Common myeloid progenitor, CD34-positive (primary cell): ENCODE results near the gene ZBTB44.
A peak's percentile ranks its signal among the peaks of the same experiment; 100 is the strongest.

Experiments used
- CTCF ChIA-PET: fragments of 350-600 bp; sonication (Branson Sonifier 250); formaldehyde crosslinking; loops from one replicate; lab custom pipeline; 2021; ENCODE audit warnings: antibody characterized with exemption; lab: Charles Lee
- POLR2A ChIA-PET: fragments of 350-600 bp; sonication (Branson Sonifier 250); formaldehyde crosslinking; loops from one replicate; lab custom pipeline; 2021; ENCODE audit warnings: antibody characterized with exemption; lab: Charles Lee
- DNase-seq, 3 donors: peaks; one replicate each; pipeline versions ENCODE4 v3.0.0 to v3.0.0-alpha.2; 2013
- H3K27ac ChIP-seq, 2 experiments: 1 replicate in 1 of 2; 2 replicates in 1 of 2; pipeline ENCODE4 v1.7.0; 2013; ENCODE audit warnings: inconsistent platforms in 2 of 2, low read length in 2 of 2, mild to moderate bottlenecking in 2 of 2, low read depth in 1 of 2, moderate library complexity in 1 of 2; ENCODE audit not compliant: severe bottlenecking in 2 of 2, insufficient read depth in 1 of 2, poor library complexity in 1 of 2
- H3K27me3 ChIP-seq, 5 experiments: replicated peaks in 2 of 5; 1 replicate in 3 of 5; 2 replicates in 2 of 5; pipeline versions ENCODE4 v1.6.1 to v1.7.0; 2013; ENCODE audit warnings: low read length in 4 of 5, mild to moderate bottlenecking in 2 of 5, moderate library complexity in 2 of 5, inconsistent platforms in 1 of 5; ENCODE audit not compliant: insufficient read depth in 5 of 5, control insufficient read depth in 4 of 5
- H3K36me3 ChIP-seq, 4 experiments: 1 replicate in 2 of 4; 2 replicates in 2 of 4; pipeline versions ENCODE4 v1.6.1 to v1.7.0; 2013; ENCODE audit warnings: low read length in 3 of 4, control low read depth in 1 of 4, mild to moderate bottlenecking in 1 of 4; ENCODE audit not compliant: control insufficient read depth in 4 of 4, insufficient read depth in 4 of 4
- H3K4me1 ChIP-seq, 4 experiments: 1 replicate in 3 of 4; 2 replicates in 1 of 4; pipeline versions ENCODE4 v1.6.1 to v1.7.1; 2013; ENCODE audit warnings: low read length in 3 of 4, mild to moderate bottlenecking in 3 of 4, control low read depth in 1 of 4, inconsistent platforms in 1 of 4, moderate library complexity in 1 of 4; ENCODE audit not compliant: control insufficient read depth in 4 of 4, insufficient read depth in 4 of 4; ENCODE audit errors: control extremely low read depth in 1 of 4
- H3K4me3 ChIP-seq, 7 experiments: 1 replicate in 4 of 7; 2 replicates in 3 of 7; pipeline versions ENCODE4 v1.5.1 to v1.7.0; 2013; ENCODE audit warnings: mild to moderate bottlenecking in 7 of 7, low read length in 6 of 7, moderate library complexity in 6 of 7, inconsistent platforms in 2 of 7, low read depth in 2 of 7, control low read depth in 1 of 7; ENCODE audit not compliant: insufficient read depth in 4 of 7, control insufficient read depth in 1 of 7; ENCODE audit errors: extremely low read depth in 1 of 7
- H3K9me3 ChIP-seq, 5 experiments: 1 replicate in 4 of 5; 2 replicates in 1 of 5; pipeline versions ENCODE4 v1.6.1 to v1.7.1; 2013; ENCODE audit warnings: low read length in 4 of 5, mild to moderate bottlenecking in 2 of 5, inconsistent platforms in 1 of 5, low read depth in 1 of 5, moderate library complexity in 1 of 5; ENCODE audit not compliant: control insufficient read depth in 4 of 5, insufficient read depth in 2 of 5; ENCODE audit errors: control extremely low read depth in 1 of 5
- WGBS: methylation state at CpG from one replicate; pipeline ENCODE4 v1.1.5; 2013; ENCODE audit not compliant: insufficient coverage; 5-methylcytosine and 5-hydroxymethylcytosine counted together

Gene ZBTB44

GRCh38 chr11:130323452-130324450 is 9.0 kb upstream of the ZBTB44 start:
- 100% methylated on average over 5 of the region's 7 CpGs for WGBS
- Histone ChIP-seq H3K4me1 (no peaks in the 10 kb centered on the region), H3K27ac (no peak overlapping the region), H3K4me3 (no peak overlapping the region), H3K27me3 (no peaks in the 10 kb centered on the region), H3K36me3 (no peaks in the 10 kb centered on the region), H3K9me3 (peaks cover 2 to 27% (median 14%) of the 10 kb centered on the region in 5 experiments)
- DNase-seq, result no peak
- ChIA-PET POLR2A (no interaction called here), CTCF (no interaction called here)

- Histone ChIP-seq H3K27ac (no peak overlapping the region), H3K27me3 (no peaks in the 10 kb centered on the region), H3K36me3 (no peaks in the 10 kb centered on the region), H3K4me1 (no peaks in the 10 kb centered on the region), H3K9me3 (peaks cover 2 to 27% (median 14%) of the 10 kb centered on the region in 5 experiments), H3K4me3 (no peak overlapping the region)
- WGBS, result 97% methylated on average over 5 of the region's 5 CpGs
- ChIA-PET POLR2A (no interaction called here), CTCF (no interaction called here)
- DNase-seq, result no peak
Measured at GRCh38 chr11:130322126-130322525, 7.4 kb upstream of the ZBTB44 start.

GRCh38 chr11:130318031-130318673 is 3.4 kb upstream of the ZBTB44 start:
- ChIA-PET POLR2A (no interaction called here), CTCF (no interaction called here)
- Histone ChIP-seq H3K27me3 (no peaks in the 10 kb centered on the region), H3K4me1 (peaks cover 3 to 13% (median 8%) of the 10 kb centered on the region in 4 experiments), H3K9me3 (peaks cover 2 to 23% (median 14%) of the 10 kb centered on the region in 5 experiments), H3K36me3 (no peaks in the 10 kb centered on the region), H3K27ac (no peak overlapping the region), H3K4me3 (no peak overlapping the region)
- WGBS, result 93% methylated on average over 3 of the region's 4 CpGs
- no peak for DNase-seq

GRCh38 chr11:130315354-130315970 is 745 bp upstream of the ZBTB44 start:
- ChIA-PET CTCF (no interaction called here), POLR2A (no interaction called here)

DNA sequence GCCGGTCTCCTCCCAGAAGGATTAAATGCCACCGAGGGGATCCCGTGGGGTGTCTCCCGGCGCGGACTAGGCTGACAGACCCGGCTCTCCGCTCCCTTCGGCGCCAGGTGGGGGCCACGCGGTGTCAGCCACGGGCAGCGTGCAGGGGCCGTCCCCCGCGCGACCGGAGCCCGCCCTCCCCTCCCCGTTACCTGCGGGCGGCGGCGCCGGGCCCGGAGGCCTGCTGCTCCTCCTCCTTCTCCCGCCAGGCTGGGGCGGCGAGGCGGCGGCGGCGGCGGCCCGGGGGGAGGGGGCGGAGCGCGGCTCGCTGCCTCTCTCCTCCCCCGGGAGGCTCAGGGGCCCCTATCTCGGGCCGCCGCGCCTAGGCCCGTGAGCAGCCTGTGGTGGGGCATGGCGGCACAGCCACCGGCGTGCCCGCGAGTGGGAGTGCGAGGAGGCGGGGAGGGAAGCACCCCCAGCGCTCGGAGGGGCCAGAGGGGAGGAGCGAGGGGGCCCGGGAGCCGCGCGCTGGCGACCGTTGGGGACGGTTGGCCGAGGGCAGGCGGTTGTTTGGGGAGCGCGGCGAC is 450 bp downstream of the ZBTB44 start:
- POLR2A ChIA-PET, result interaction anchor here (0.7 kb wide), 1 partner anchor 568 kb away, joined by 3 read pairs; no protein-coding TSS in a partner anchor
- peak overlapping the region; percentile 72 to 96 (median 83) for H3K4me3 ChIP-seq
- WGBS, result 0% methylated on average over 35 of the region's 68 CpGs
- DNase-seq, result peak in 1 of 3 donors; percentile 38
- CTCF ChIA-PET, result no interaction called here
- no peaks in the 10 kb centered on the region for H3K27me3 ChIP-seq
- peaks cover 0 to 2% (median 0%) of the 10 kb centered on the region in 4 experiments for H3K36me3 ChIP-seq
- H3K27ac ChIP-seq, result peak overlapping the region; percentile 78 to 88
- H3K9me3 ChIP-seq, result no peaks in the 10 kb centered on the region
- H3K4me1 ChIP-seq, result peaks cover 14 to 48% (median 32%) of the 10 kb centered on the region in 4 experiments

More at GRCh38 chr11:130315354-130315970, 745 bp upstream of the ZBTB44 start:
- DNase-seq, result peak; percentile 36 to 65 (median 46)
- H3K36me3 ChIP-seq, result no peaks in the 10 kb centered on the region
- peak overlapping the region; percentile 59 to 85 for H3K27ac ChIP-seq
- H3K9me3 ChIP-seq, result peaks cover 0 to 8% (median 2%) of the 10 kb centered on the region in 5 experiments
- whole genome bisulfite sequencing, result 14% methylated on average over 33 of the region's 38 CpGs
- H3K4me3 ChIP-seq, result peak overlapping the region; percentile 30 to 85 (median 68)
- peaks cover 13 to 40% (median 25%) of the 10 kb centered on the region in 4 experiments for H3K4me1 ChIP-seq
- no peaks in the 10 kb centered on the region for H3K27me3 ChIP-seq

GRCh38 chr11:130313383-130314183 is 1.1 kb downstream of the ZBTB44 start:
- peak; percentile 6 to 56 (median 28) for DNase-seq
- Histone ChIP-seq H3K36me3 (peaks cover 0 to 8% (median 2%) of the 10 kb centered on the region in 4 experiments), H3K27me3 (no peaks in the 10 kb centered on the region), H3K4me3 (peak overlapping the region; percentile 72 to 96 (median 83)), H3K9me3 (no peaks in the 10 kb centered on the region), H3K4me1 (peaks cover 14 to 53% (median 36%) of the 10 kb centered on the region in 4 experiments), H3K27ac (peak overlapping the region; percentile 78 to 88)
- CTCF ChIA-PET, result interaction anchor here (0.9 to 1.9 kb wide), 3 partner anchors 10 to 549 kb away, joined by 3 to 5 read pairs (median 4); no protein-coding TSS in a partner anchor
- POLR2A ChIA-PET, result interaction anchor here (0.7 kb wide), 1 partner anchor 569 kb away, joined by 3 read pairs; no protein-coding TSS in a partner anchor
- WGBS, result 0% methylated on average over 9 of the region's 21 CpGs
